GM23338 (cell line): ENCODE data around the gene TLX1. TPM values are rescaled to one million over a fixed set of nuclear protein-coding genes. Genes with fewer than 3 reads are reported as not detected.
A peak's percentile ranks its signal among the peaks of the same experiment; 100 is the strongest.

ENCODE experiments used
- ATAC-seq: fragments of 200-7000 bp; cut with Tn5 transposase; 3 replicates; pipeline ENCODE4 v1.9.1; 2020
- DNase-seq: peaks from one replicate; pipeline ENCODE4 v3.0.0-alpha.2; 2015; ENCODE audit warnings: low spot score
- H2AFZ ChIP-seq: fragments of 200-600 bp; sonication (generic); 2 replicates; pipeline ENCODE4 v1.8.0; 2016; ENCODE audit warnings: antibody characterized with exemption, mild to moderate bottlenecking, moderate library complexity
- H3F3A ChIP-seq: fragments of 200-600 bp; sonication (generic); replicated peaks from 2 replicates; pipeline ENCODE4 v1.8.0; 2017; ENCODE audit warnings: antibody characterized with exemption, mixed run types, low read depth
- H3K27ac ChIP-seq: fragments of 200-600 bp; sonication (generic); 2 replicates; pipeline ENCODE4 v1.6.1; 2016; ENCODE audit warnings: low read depth
- H3K27me3 ChIP-seq: fragments of 200-600 bp; sonication (generic); 2 replicates; pipeline ENCODE4 v1.8.0; 2016; ENCODE audit warnings: mild to moderate bottlenecking, mixed run types, moderate library complexity; ENCODE audit not compliant: insufficient read depth
- H3K36me3 ChIP-seq: fragments of 200-600 bp; sonication (generic); 2 replicates; pipeline ENCODE4 v1.8.0; 2016; ENCODE audit warnings: mild to moderate bottlenecking; ENCODE audit not compliant: insufficient read depth
- H3K4me1 ChIP-seq: fragments of 200-600 bp; sonication (generic); 2 replicates; pipeline ENCODE4 v1.8.0; 2016; ENCODE audit warnings: mild to moderate bottlenecking, moderate library complexity; ENCODE audit not compliant: insufficient read depth
- H3K4me2 ChIP-seq: fragments of 200-600 bp; sonication (generic); 2 replicates; pipeline ENCODE4 v1.7.1; 2017; ENCODE audit warnings: mixed run types
- H3K4me3 ChIP-seq: fragments of 200-600 bp; sonication (generic); 2 replicates; pipeline ENCODE4 v1.6.1; 2016; ENCODE audit warnings: mixed run types
- H3K79me2 ChIP-seq: fragments of 200-600 bp; sonication (generic); replicated peaks from 2 replicates; pipeline ENCODE4 v1.8.0; 2017; ENCODE audit warnings: mild to moderate bottlenecking; ENCODE audit not compliant: insufficient read depth
- H3K9me2 ChIP-seq: fragments of 200-600 bp; sonication (generic); 2 replicates; pipeline ENCODE4 v1.8.0; 2017; ENCODE audit not compliant: insufficient read depth
- H4K20me1 ChIP-seq: fragments of 200-600 bp; sonication (generic); replicated peaks from 2 replicates; pipeline ENCODE4 v1.8.0; 2017; ENCODE audit warnings: mild to moderate bottlenecking; ENCODE audit not compliant: insufficient read depth
- H3K27ac Mint-ChIP-seq: 2 replicates; pipeline ENCODE4 v1.8.0; 2020; ENCODE audit warnings: inconsistent platforms, mild to moderate bottlenecking, moderate library complexity, mixed read lengths
- H3K27me3 Mint-ChIP-seq: 3 replicates; pipeline ENCODE4 v1.8.0; 2022; ENCODE audit warnings: low read depth, mild to moderate bottlenecking, moderate library complexity, mixed read lengths, inconsistent platforms; ENCODE audit not compliant: insufficient read depth, poor library complexity
- H3K36me3 Mint-ChIP-seq: 3 replicates; pipeline ENCODE4 v1.8.0; 2021; ENCODE audit warnings: low read depth, mild to moderate bottlenecking, inconsistent platforms, moderate library complexity, mixed read lengths
- H3K4me1 Mint-ChIP-seq: 3 replicates; pipeline ENCODE4 v1.8.0; 2020; ENCODE audit warnings: mild to moderate bottlenecking, inconsistent platforms, mixed read lengths
- H3K4me3 Mint-ChIP-seq: 3 replicates; pipeline ENCODE4 v1.8.0; 2021; ENCODE audit warnings: moderate library complexity, mild to moderate bottlenecking, inconsistent platforms, mixed read lengths
- H3K9me3 Mint-ChIP-seq: 3 replicates; pipeline ENCODE4 v1.8.0; 2020; ENCODE audit warnings: moderate library complexity, mild to moderate bottlenecking, inconsistent platforms, mixed read lengths
- CREB1 ChIP-seq: fragments of 250-450 bp; sonication (Bioruptor Pico); IDR thresholded peaks from 2 replicates; pipeline ENCODE4 v1.5.0; 2020; ENCODE audit warnings: low read depth, mild to moderate bottlenecking, moderate library complexity
- EZH2 ChIP-seq: fragments of 200-600 bp; sonication (generic); IDR thresholded peaks from one replicate; pipeline ENCODE4 v1.8.0; 2017; ENCODE audit warnings: antibody characterized with exemption, mild to moderate bottlenecking, low read depth; ENCODE audit not compliant: unreplicated experiment
- NANOG ChIP-seq: IDR thresholded peaks from 2 replicates; pipeline ENCODE4 v1.6.1; 2016; ENCODE audit warnings: antibody characterized with exemption, borderline replicate concordance
- REST ChIP-seq: IDR thresholded peaks from one replicate; pipeline ENCODE4 v1.6.1; 2018; ENCODE audit warnings: antibody characterized with exemption; ENCODE audit not compliant: unreplicated experiment
- STAT1 ChIP-seq: IDR thresholded peaks from one replicate; pipeline ENCODE4 v1.6.1; 2016; ENCODE audit warnings: antibody characterized with exemption; ENCODE audit not compliant: unreplicated experiment
- ZNF114 ChIP-seq: fragments of 250-450 bp; sonication (Bioruptor Pico); IDR thresholded peaks from 2 replicates; pipeline ENCODE4 v1.5.0; 2020; ENCODE audit warnings: mild to moderate bottlenecking, moderate library complexity
- ZNF331 ChIP-seq: fragments of 250-450 bp; sonication (Bioruptor Pico); IDR thresholded peaks from 2 replicates; pipeline ENCODE4 v1.5.0; 2020; ENCODE audit warnings: low read depth, mild to moderate bottlenecking, moderate library complexity
- polyA plus RNA-seq: library from polyadenylated mRNA; unstranded; fragments of >200 nt; fragmentation: Nextera tagmentation; extraction: Ambion mirVana; gene quantifications from 2 replicates; pipeline ENCODE4 v1.2.1, GENCODE V29; 2016
- total RNA-seq: library from RNA; depleted of rRNA; stranded (reverse); fragments of >200 nt; shearing (Covaris generic); gene quantifications from 2 replicates; pipeline ENCODE4 v1.2.3, GENCODE V29; 2014
- TF ChIP-seq, protein P1 (sequence below), 2 experiments: fragments of 200-600 bp in 1 of 2; sonication (generic) in 1 of 2; conservative IDR thresholded peaks; 2 replicates each; pipeline versions ENCODE4 v1.5.1 to v1.6.1; 2016 to 2017; ENCODE audit warnings: antibody characterized with exemption in 2 of 2, low read depth in 2 of 2, mild to moderate bottlenecking in 2 of 2, moderate library complexity in 1 of 2

TLX1 gene
- total and polyA plus RNA-seq, 2 experiments from 2014 or later = not detected

DNA sequence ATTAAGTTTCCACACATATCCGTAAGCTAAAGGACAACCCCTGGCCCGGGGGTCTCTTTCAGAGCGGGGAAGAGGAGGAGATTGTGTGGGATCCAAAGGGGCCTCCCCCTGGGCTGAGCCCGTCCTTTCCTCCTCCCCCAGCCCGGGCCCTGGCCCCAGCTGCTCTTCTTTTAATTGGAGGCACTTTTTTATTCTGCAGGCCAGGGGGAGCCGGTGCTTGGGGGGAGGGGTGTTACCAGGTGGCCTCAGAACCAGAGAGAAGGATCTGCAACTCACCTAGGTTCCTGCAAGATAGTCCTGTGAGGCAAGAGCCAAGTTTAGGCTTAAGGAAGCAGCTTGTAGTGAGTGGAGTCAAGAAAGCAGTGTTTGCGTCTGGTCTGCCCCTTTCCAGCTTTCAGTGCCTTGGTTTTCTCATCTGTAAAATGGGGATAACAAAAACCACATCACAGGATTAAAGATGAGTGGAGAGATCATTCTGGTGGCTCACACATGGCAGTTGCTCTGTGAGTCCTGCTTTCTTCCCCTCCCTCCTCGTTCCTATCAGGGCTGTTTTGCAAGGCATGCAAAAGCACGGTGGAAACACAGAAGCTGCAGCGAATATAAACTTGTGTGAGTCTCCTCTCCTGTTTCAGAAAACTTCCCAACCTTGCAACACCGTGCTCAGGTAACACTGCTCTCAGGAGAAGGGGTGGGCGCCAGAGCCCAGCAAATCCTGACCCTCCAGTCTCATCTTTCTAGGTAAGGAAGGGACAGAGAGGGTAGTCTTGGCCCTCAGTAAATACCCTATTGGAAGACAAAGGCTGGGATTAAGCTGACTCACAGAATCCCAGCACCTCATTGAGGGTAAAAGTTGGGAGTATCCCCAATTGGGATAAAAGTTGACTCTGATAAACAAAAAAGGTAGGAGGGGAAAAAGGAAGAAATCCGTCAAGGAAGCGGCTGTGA lies 4.1 kb upstream of the TLX1 start:
- H2AFZ ChIP-seq = no peak overlapping the region
- peaks cover 31% of the 10 kb centered on the region for H4K20me1 ChIP-seq
- no peak overlapping the region for H3K27ac ChIP-seq
- Mint-ChIP-seq H3K4me1 (peaks cover 14% of the 10 kb centered on the region), H3K27me3 (peaks cover 97% of the 10 kb centered on the region), H3K4me3 (no peak overlapping the region), H3K36me3 (no peaks in the 10 kb centered on the region), H3K27ac (no peak overlapping the region), H3K9me3 (peaks cover 4% of the 10 kb centered on the region; the same call in 2 of the 3 replicates)
- ATAC-seq (no peak), DNase-seq (no peak)
- peaks cover 13% of the 10 kb centered on the region; the same call in 1 of the 2 replicates for H3F3A ChIP-seq
- H3K9me2 ChIP-seq = no peaks in the 10 kb centered on the region
- TF ChIP-seq EZH2 = peak; percentile 68
- TF ChIP-seq ZNF331 = no peak
- no peaks in the 10 kb centered on the region for H3K79me2 ChIP-seq
- peaks cover 100% of the 10 kb centered on the region for H3K27me3 ChIP-seq
- no peak overlapping the region for H3K4me2 ChIP-seq
- no peak overlapping the region for H3K4me3 ChIP-seq
- no peaks in the 10 kb centered on the region for H3K36me3 ChIP-seq
- peaks cover 21% of the 10 kb centered on the region for H3K4me1 ChIP-seq

GRCh38 chr10:101130141-101130540 lies 959 bp upstream of the TLX1 start:
- H3K4me1 Mint-ChIP-seq = peaks cover 20% of the 10 kb centered on the region
- peaks cover 19% of the 10 kb centered on the region for H3F3A ChIP-seq
- H3K79me2 ChIP-seq = no peaks in the 10 kb centered on the region
- TF ChIP-seq EZH2 = peak; percentile 55
- no peak for TF ChIP-seq STAT1
- H3K9me2 ChIP-seq = no peaks in the 10 kb centered on the region
- no peaks in the 10 kb centered on the region for H3K36me3 ChIP-seq
- ATAC-seq = no peak
- H3K4me3 ChIP-seq = no peak overlapping the region
- DNase-seq = no peak
- peaks cover 27% of the 10 kb centered on the region for H4K20me1 ChIP-seq
- H3K4me2 ChIP-seq = 0 out of 2 replicates have a peak overlapping the region, but pooled peaks have one; percentile 79
- peaks cover 97% of the 10 kb centered on the region for H3K27me3 Mint-ChIP-seq
- H3K9me3 Mint-ChIP-seq = peaks cover 6% of the 10 kb centered on the region; the same call in 1 of the 3 replicates
- no peak overlapping the region for H3K4me3 Mint-ChIP-seq
- H3K36me3 Mint-ChIP-seq = no peaks in the 10 kb centered on the region
- no peak overlapping the region for H2AFZ ChIP-seq
- no peak overlapping the region for H3K27ac Mint-ChIP-seq
- H3K4me1 ChIP-seq = peaks cover 23% of the 10 kb centered on the region
- peaks cover 100% of the 10 kb centered on the region for H3K27me3 ChIP-seq
- no peak overlapping the region for H3K27ac ChIP-seq

DNA sequence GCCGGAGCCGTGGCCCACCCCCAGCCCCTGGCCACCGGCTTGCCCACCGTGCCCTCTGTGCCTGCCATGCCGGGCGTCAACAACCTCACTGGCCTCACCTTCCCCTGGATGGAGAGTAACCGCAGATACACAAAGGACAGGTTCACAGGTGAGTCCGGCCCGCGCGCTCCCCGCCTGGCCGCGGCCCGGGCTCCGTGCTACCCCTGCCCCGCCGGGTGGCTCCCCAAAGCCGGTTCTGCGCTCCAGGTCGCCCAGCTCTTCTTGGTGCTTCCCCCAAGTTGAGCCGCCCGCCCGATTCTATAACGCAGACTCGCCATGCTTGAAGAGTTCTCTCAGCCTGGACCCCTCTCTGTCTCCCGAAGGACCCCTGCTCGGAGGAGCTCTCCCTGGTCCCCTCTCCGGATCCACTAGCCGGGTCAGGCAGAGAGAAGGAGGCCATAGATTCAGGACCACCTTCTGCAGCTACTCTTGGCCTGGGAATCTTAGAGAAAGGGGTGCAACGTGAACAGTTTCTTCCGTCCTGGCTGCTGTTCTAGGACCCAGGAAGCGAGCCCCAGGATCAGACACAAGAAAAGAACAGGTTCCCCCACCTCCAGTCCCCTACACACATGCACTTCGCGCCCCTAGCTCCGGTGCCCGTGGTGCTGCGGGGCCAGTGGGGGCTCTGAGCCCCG lies 999 bp downstream of the TLX1 start:
- Mint-ChIP-seq H3K27ac (no peak overlapping the region), H3K9me3 (peaks cover 11% of the 10 kb centered on the region; the same call in 2 of the 3 replicates), H3K4me3 (peak overlapping the region; percentile 45; the same call in 2 of the 3 replicates), H3K27me3 (peaks cover 97% of the 10 kb centered on the region), H3K36me3 (peaks cover 3% of the 10 kb centered on the region; the same call in 1 of the 3 replicates), H3K4me1 (peaks cover 26% of the 10 kb centered on the region)
- peak; percentile 54 for DNase-seq
- H3K4me2 ChIP-seq = peak overlapping the region; percentile 79; the same call in 1 of the 2 replicates
- peaks cover 100% of the 10 kb centered on the region for H3K27me3 ChIP-seq
- peaks cover 22% of the 10 kb centered on the region for H4K20me1 ChIP-seq
- peak overlapping the region; percentile 55; the same call in 1 of the 2 replicates for H3K4me3 ChIP-seq
- no peaks in the 10 kb centered on the region for H3K9me2 ChIP-seq
- H3K79me2 ChIP-seq = no peaks in the 10 kb centered on the region
- peak; percentile 3 for ATAC-seq
- no peaks in the 10 kb centered on the region for H3K36me3 ChIP-seq
- peaks cover 21% of the 10 kb centered on the region for H3K4me1 ChIP-seq
- H3K27ac ChIP-seq = no peak overlapping the region
- H2AFZ ChIP-seq = peak overlapping the region; percentile 56; the same call in 1 of the 2 replicates
- H3F3A ChIP-seq = peaks cover 21% of the 10 kb centered on the region
- TF ChIP-seq ZNF114 (CRISPR knock-in tag) (no peak), CREB1 (CRISPR knock-in tag) (no peak), EZH2 (peak; percentile 99), NANOG (no peak), STAT1 (no peak), REST (no peak)
- TF ChIP-seq, protein P1, sequence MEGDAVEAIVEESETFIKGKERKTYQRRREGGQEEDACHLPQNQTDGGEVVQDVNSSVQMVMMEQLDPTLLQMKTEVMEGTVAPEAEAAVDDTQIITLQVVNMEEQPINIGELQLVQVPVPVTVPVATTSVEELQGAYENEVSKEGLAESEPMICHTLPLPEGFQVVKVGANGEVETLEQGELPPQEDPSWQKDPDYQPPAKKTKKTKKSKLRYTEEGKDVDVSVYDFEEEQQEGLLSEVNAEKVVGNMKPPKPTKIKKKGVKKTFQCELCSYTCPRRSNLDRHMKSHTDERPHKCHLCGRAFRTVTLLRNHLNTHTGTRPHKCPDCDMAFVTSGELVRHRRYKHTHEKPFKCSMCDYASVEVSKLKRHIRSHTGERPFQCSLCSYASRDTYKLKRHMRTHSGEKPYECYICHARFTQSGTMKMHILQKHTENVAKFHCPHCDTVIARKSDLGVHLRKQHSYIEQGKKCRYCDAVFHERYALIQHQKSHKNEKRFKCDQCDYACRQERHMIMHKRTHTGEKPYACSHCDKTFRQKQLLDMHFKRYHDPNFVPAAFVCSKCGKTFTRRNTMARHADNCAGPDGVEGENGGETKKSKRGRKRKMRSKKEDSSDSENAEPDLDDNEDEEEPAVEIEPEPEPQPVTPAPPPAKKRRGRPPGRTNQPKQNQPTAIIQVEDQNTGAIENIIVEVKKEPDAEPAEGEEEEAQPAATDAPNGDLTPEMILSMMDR (conservative IDR thresholded peaks at IDR 0.05; ENCODE audit: low read depth in 2 of 2) = no peak
